HG03097 (cell line): ENCODE measurements around the gene PIGN.
"Not testable (repeated sequence)": the region's sequence is repeated elsewhere in the genome, so short reads cannot be mapped to it uniquely, and the experiment has no call there.

Source experiments
- ATAC-seq: cut with Tn5 transposase; IDR thresholded peaks from one replicate; pipeline ENCODE4 v1.9.1; 2021; ENCODE audit not compliant: unreplicated experiment, low FRiP score

Gene PIGN

GRCh38 chr18:62182220-62182619, 4.6 kb downstream of the PIGN start:
- no peak for ATAC-seq

- ATAC-seq, result no peak
Observed at GRCh38 chr18:62179213-62179612, 7.6 kb downstream of the PIGN start.

GRCh38 chr18:62177271-62177670, 9.6 kb downstream of the PIGN start:
- no peak for ATAC-seq

GRCh38 chr18:62175521-62175920, 11.3 kb downstream of the PIGN start:
- ATAC-seq, result no peak

DNA sequence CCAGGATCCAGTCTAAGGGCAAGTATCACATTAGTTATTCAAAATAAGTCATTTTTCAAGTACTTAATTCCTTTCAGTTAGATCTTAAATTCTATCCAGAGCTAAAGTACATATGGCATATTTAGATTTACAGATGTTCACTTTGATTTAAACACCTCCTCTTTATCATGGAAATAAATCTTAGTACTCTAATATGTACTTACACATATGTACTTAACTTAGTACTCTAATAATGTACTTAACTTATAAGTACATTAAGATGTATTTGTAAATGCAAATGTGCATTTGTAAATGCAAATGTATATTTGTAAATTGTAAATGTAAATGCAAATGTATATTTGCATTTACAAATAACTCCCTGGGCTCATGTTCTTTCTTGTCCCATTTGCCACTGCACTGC, 14.6 kb downstream of the PIGN start:
- ATAC-seq, result no peak

- no peak for ATAC-seq
Observed at GRCh38 chr18:62170857-62171256, 16.0 kb downstream of the PIGN start.

DNA sequence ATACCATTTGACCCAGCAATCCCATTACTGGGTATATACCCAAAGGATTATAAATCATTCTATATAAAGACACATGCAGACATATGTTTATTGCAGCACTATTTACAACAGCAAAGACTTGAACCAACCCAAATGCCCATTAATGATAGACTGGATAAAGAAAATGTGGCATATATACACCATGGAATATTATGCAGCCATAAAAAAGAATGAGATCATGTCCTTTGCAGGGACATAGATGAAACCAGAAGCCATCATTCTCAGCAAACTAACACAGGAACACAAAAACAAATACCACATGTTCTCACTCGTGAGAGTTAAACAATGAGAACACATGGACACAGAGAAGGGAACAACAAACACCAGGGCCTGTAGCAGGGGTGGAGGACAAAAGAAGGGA, 20.3 kb downstream of the PIGN start:
- ATAC-seq, result not testable (repeated sequence)

- ATAC-seq, result no peak
Observed at GRCh38 chr18:62165583-62165982, 21.3 kb downstream of the PIGN start.

DNA sequence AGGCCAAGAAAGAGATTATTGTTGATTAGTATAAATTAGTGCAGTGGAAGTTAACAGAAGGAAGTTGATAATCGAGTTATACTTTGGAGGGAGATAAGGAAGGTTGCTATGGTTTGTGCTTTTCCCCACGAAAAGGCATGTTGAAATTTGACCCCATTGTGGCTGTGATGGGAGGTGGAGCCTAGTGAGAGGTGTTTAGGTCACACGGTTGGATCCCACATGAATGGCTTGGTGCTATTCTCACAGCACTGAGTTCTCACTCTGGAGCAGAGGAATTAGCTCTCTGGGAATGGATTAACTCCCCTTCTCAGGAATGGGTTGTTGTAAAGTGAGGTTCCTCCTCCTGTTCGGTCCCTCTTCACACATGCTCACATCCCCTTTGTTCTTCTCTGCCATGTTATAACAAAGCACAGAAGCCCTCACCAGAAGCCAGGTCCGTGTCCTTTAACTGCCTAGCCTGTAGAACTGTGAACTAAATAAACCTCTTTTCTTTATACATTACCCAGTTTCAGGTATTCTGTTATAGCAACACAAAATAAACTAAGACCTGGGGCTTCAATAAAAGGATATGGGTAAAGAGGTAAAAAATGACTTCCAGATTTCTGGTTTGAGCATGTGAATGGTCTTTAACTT, 21.9 kb downstream of the PIGN start:
- no peak for ATAC-seq

- no peak for ATAC-seq
Observed at GRCh38 chr18:62164310-62164709, 22.5 kb downstream of the PIGN start.

GRCh38 chr18:62157843-62158242, 29.0 kb downstream of the PIGN start:
- ATAC-seq, result no peak

DNA sequence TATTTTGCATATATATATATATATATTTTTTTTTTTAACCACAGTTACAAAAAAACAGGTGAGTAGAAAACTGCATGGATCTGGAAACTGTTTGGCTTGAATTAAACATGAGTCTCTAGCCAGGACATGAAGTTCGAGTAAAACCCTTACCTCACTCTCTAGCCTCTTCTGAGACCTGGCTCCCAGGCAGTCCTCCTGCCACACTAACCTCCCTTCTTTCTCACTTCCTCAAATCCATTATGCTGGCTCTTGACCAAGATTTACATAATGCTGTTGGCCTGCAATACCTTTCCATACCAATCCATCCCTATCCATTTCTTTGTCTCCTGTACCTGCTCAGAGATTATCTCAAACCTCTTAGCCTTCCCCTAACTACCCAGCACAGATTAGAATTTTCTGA, 34.0 kb downstream of the PIGN start:
- ATAC-seq, result peak; percentile 59

GRCh38 chr18:62151068-62151771, 35.6 kb downstream of the PIGN start:
- ATAC-seq, result no peak

- no peak for ATAC-seq
Observed at GRCh38 chr18:62144338-62144737, 42.5 kb downstream of the PIGN start.

GRCh38 chr18:62140259-62140658, 46.6 kb downstream of the PIGN start:
- ATAC-seq, result no peak

DNA sequence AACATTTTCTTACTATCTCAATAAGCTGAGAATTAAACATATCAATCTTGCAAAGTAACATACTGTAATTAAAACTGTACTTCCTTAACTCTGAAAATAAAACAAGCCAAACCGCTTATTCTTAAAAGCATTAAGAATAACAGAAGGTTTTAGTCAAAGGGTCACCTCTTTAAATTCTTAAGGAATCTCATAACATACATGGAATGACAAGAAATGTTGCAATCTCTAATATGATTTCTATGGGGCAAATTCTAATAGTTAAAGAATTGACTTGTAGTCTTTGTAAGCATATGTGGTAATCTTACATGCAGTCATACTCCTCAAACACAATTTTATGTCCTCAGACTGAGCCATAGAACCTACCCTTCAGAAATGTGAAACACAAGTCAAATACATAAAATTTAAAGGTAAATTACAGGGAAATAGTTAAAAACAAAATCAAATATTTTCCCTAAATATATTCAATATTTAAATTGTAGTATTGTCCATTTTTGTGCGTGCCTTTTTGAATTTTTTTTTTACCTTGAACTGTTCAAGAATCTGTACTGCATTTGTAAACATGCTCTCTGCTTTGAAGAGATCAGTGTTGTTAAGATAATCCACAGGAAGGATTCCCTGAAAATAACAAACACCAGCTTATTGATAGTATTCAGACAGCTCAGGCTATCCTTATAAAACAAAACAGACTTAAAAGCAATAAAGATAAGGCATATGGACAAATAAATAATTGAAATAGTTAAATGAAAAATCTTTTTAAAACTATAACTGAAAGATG, 48.2 kb downstream of the PIGN start:
- ATAC-seq, result no peak

- ATAC-seq, result no peak
Observed at GRCh38 chr18:62131301-62131909, 55.5 kb downstream of the PIGN start.

GRCh38 chr18:62128157-62128556, 58.7 kb downstream of the PIGN start:
- no peak for ATAC-seq

DNA sequence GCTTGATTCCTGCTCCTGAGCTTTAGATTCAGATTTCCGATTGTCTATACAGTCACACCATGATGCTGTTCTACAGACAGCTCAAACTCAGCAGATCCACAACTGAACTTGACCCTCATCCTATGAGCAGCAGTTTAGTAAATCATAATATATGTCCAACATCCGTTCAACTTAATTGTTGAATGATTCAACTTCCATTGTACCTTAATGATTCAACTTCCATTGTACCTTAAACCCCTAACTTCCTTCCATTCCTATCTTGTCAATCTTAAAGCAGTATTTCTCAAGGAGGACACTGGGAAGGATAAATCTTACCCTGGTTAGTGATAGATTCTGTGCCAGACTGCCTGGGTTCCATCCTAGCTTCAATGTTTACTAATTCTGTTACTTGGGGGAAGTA, 60.1 kb downstream of the PIGN start:
- ATAC-seq, result no peak

DNA sequence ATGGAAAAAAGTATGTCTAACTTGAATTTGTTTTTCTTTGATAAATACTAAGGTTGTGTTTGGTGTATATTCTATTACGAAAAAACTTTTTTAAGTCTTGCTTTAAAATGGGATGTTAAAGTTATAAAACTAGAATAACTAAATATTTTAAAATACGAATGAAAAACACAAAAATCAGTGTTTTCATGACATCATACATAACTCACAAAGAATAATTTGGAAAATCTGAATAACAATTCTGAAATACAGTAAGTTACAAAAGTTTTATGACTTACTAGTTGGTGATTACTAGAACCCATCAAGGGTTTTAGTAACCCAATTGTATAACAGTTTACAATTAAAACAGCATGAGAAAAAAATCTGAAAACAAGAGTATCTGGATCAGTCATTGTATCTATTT, 61.2 kb downstream of the PIGN start:
- no peak for ATAC-seq

GRCh38 chr18:62122330-62122729, 64.5 kb downstream of the PIGN start:
- no peak for ATAC-seq
